Measurements from ENCODE around the gene PLTP. TPM values are rescaled to one million over a fixed set of nuclear protein-coding genes. Genes with fewer than 3 reads are reported as not detected.

Gene PLTP
- total RNA-seq, 1 donor from 2014 or later, result 19.2 TPM

DNA sequence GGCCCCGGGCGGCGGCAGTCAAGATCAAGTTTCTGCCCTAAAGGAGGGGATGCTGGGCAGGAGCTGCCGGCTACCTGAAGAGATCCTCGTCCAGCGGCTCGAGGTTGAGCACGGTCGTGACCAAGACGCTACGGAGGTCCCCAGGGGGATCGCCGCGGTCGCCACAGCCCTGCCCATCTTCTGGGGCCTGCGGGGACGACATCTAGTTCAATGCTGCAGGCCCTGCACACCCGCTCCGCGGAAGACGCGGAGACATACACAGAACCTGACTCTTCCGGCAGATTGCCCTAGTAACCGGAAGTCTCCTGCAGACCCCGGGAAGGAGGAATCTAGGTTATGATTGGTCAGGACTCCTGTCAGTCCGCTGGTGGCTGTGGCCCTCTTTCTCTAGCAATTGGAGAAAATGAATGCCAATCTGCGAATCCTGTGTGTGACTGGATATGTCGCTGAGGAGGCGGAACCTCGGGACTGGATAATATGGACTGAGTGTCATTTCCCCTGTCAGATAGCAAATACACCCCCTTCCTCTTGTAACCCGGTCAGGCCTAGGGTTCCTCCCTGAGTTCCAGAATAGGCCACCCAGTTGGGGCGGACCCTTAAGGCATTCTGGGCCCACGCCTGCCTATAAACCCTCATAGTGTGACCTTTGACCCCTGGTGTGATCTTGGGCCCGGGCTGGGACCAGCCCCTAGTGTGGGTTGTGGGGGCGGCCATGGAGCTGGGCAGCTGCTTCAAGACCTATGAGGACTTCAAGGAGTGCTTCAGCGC is 54.7 kb downstream of the PLTP start, which contains the start of the genes ACOT8 and ZSWIM3:
Gene ACOT8 (minus strand): TSS at position 279 of the 768 bp plus-strand sequence. CDS start 77 bp downstream, at position 202.
Gene ZSWIM3 (plus strand): TSS at position 501 of the 768 bp plus-strand sequence. CDS start 212 bp downstream, at position 713.
- peak; percentile 86 to 97 for DNase-seq (ENCODE audit: low spot score in 2 of 2)
- FAIRE-seq, result peak; percentile 54

DNA sequence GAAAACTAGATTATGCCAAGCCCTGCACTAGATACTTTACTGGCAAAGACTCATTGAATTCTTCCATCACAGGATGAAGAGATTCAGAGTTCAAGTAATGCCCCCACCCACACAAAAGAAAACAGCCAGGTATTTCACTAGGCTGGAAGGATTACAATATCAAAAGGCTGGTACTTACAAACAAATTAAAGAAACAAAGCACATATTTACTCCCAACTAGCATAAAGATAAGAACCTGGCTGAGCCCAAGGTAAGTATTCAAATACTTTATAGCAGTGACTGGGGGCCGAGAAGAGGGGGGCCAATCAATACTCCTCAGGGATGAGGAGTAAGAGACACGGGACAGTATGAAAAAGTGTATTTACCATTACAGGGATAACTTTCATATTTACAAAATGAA is 58.5 kb downstream of the PLTP start:
- FAIRE-seq, result no peak
- DNase-seq (ENCODE audit: low spot score in 2 of 2), result no peak

DNA sequence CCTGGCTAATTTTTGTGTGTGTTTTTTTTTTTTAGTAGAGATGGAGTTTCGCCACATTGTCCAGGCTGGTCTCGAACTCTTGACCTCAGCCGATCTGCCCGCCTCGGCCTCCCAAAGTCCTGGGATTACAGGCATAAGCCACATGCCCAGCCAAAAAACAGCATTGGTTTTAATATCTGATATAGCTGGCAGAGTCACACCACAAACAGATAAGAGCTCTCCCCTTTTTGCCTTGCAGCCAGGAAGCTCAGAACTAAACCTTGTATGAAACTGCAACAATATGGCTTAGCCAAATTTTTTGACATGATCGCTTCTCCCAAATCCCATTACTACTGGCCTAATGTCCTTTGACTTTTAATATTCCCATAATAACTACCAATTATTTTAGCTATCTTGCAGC is 59.6 kb downstream of the PLTP start:
- DNase-seq (ENCODE audit: low spot score in 2 of 2) (no peak), FAIRE-seq (no peak)

DNA sequence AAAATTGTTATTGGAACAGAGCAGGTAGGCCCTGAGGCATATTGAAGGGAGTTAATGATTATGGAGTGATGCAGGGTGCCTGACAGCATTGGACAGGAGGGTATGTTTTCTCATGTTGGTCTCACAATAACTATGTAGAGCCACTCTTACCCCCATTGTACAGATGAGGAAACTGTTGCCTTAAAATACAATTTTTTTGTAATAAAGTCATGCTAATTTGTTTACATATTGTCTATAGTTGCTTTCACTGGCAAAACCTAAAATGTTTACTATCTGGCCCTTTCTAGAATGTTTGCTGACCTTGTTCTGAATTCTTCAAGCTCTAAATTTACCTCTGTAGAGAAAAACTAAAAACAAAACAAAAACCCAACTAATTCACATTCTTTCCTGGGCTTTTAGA is 60.5 kb downstream of the PLTP start:
- no peak for FAIRE-seq

DNA sequence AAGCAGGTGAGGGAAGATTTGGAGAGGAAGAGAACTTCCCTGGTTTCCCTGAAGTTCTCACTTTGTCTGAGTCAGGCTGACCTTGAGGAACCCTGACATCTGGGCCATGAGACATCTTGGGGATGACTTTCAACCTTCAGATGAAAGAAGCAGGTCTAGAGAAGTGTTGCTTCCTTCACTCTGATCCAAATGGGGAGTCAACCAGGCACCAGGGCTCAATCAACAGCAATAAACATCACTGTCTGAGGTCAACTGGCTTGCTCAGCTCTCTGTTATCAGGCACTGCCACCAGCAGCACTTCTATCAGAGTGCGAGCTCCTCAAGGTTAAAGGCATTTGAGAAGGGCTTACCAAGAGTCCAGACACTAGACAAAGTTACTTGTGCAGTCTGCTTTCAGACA is 61.0 kb downstream of the PLTP start:
- FAIRE-seq (no peak), DNase-seq (ENCODE audit: low spot score in 2 of 2) (no peak)

More for the DNA sequence above, 60.5 kb downstream of the PLTP start:
- no peak for DNase-seq (ENCODE audit: low spot score in 2 of 2)

DNA sequence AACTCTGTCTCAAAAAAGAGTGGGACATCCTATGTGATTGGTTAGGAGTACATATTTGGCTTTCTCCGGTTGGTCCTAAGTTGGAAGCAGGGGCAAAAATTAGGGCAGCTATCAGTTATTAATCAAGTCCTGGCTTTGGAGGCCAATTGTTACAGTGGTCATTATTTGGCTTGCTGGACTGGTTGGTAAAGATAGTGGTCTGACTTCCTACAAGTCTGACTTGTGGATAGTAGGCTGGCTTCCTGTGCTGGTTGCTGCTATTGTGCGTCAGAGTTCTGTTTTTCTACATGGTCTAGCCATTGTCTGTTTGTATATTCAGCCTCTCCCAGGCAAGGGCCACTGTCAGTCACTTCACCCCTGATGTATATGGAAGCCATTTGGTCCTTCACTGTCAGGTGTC is 61.7 kb downstream of the PLTP start:
- no peak for FAIRE-seq
- no peak for DNase-seq (ENCODE audit: low spot score in 2 of 2)

DNA sequence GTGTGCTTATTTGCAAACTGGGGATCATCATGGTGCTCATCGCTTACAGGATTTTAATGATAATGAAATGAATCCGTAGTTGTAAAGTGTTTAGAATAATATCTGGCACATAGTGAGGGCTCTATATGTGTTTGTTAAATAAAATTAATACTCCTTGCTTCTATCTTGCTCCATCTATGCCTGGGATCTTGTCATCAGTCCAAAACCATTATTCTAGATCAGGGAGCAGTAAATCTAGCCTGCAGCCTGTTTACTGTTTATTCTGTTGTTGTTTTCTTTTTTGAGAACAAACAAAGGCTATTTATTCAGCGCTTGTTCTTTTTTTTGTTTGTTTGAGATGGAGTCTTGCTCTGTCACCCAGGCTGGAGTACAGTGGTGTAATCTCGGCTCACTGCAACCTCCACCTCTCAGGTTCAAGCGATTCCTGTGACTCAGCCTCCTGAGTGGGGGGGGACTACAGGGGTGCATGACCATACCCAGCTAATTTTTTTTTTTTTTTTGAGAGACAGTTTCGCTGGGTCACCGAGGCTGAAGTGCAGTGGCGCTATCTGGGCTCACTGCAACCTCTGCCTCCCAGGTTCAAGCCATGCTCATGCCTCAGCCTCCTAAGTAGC is 62.9 kb downstream of the PLTP start:
- no peak for FAIRE-seq
- DNase-seq (ENCODE audit: low spot score in 2 of 2), result no peak

Other genes starting within 250 kb of the PLTP start
- not detected for gene WFDC11, start 241.9 kb downstream of the PLTP start, total RNA-seq
- not detected for gene WFDC13, start 210.1 kb downstream of the PLTP start, total RNA-seq
- not detected for gene WFDC10B, start 207.1 kb downstream of the PLTP start, total RNA-seq
- gene SPINT4, start 189.8 kb downstream of the PLTP start, total RNA-seq, result not detected
- gene WFDC3, start 120.3 kb downstream of the PLTP start, total RNA-seq, result not detected
- 13.0 TPM for gene DNTTIP1, start 120.2 kb downstream of the PLTP start, total RNA-seq
- gene UBE2C, start 99.5 kb downstream of the PLTP start, total RNA-seq, result 3.7 TPM
- not detected for gene TNNC2, start 84.8 kb downstream of the PLTP start, total RNA-seq
- gene SNX21, start 78.4 kb downstream of the PLTP start, total RNA-seq, result 15.5 TPM
- 32.6 TPM for gene ACOT8, start 54.8 kb downstream of the PLTP start, total RNA-seq
- 13.9 TPM for gene ZSWIM3, start 54.5 kb downstream of the PLTP start, total RNA-seq
- 5.3 TPM for gene ZSWIM1, start 30.9 kb downstream of the PLTP start, total RNA-seq
- 2.0 TPM for gene SPATA25, start 24.5 kb downstream of the PLTP start, total RNA-seq
- gene NEURL2, start 20.9 kb downstream of the PLTP start, total RNA-seq, result 3.3 TPM
- 14.7 TPM for gene CTSA, start 20.8 kb downstream of the PLTP start, total RNA-seq
- 9.0 TPM for gene PCIF1, start 22.5 kb upstream of the PLTP start, total RNA-seq
- gene ZNF335, start 60.0 kb upstream of the PLTP start, total RNA-seq, result 12.6 TPM
- gene MMP9, start 96.8 kb upstream of the PLTP start, total RNA-seq, result under 0.01 TPM
- 18.8 TPM for gene SLC12A5, start 117.1 kb upstream of the PLTP start, total RNA-seq
- gene NCOA5, start 177.8 kb upstream of the PLTP start, total RNA-seq, result 18.3 TPM
- gene CD40, start 206.2 kb upstream of the PLTP start, total RNA-seq, result 0.41 TPM